ENCODE measurements around the gene TSPAN33. TPM values are rescaled to one million over a fixed set of nuclear protein-coding genes. Genes with fewer than 3 reads are reported as not detected.
"Not testable (repeated sequence)": the region's sequence is repeated elsewhere in the genome, so short reads cannot be mapped to it uniquely, and the experiment has no call there.

Gene TSPAN33
- total RNA-seq, 4 donors from 2014 or later: 1.9 to 15.5 (median 9.9) TPM

- TF ChIP-seq CTCF (IDR thresholded peaks at IDR 0.05) (no peak), EP300 (IDR thresholded peaks at IDR 0.05) (no peak), POLR2AphosphoS5 (IDR thresholded peaks at IDR 0.05) (no peak), POLR2A (IDR thresholded peaks at IDR 0.05) (no peak)
- Histone ChIP-seq H3K36me3 (no peaks in the 10 kb centered on the region), H3K4me3 (no peak overlapping the region), H3K4me1 (no peaks in the 10 kb centered on the region), H3K9me3 (peaks cover 0 to 9% (median 0%) of the 10 kb centered on the region in 3 donors), H3K27ac (no peak overlapping the region), H3K27me3 (no peaks in the 10 kb centered on the region)
- ATAC-seq: no peak
Observed at GRCh38 chr7:129115676-129116075, 28.8 kb upstream of the TSPAN33 start.

- TF ChIP-seq POLR2AphosphoS5 (IDR thresholded peaks at IDR 0.05) (no peak), CTCF (IDR thresholded peaks at IDR 0.05) (no peak), EP300 (IDR thresholded peaks at IDR 0.05) (no peak)
- no peak for ATAC-seq
- H3K36me3 ChIP-seq: no peaks in the 10 kb centered on the region
- WGBS, 2 donors (ENCODE audit: low coverage in 1 of 2): 89 to 92% methylated on average over 2 to 4 of the region's 7 CpGs
- no peak overlapping the region for H3K4me3 ChIP-seq
- no peaks in the 10 kb centered on the region for H3K27me3 ChIP-seq
- no peaks in the 10 kb centered on the region for H3K4me1 ChIP-seq
- H3K27ac ChIP-seq: no peak overlapping the region
- peaks cover 0 to 13% (median 0%) of the 10 kb centered on the region in 3 donors for H3K9me3 ChIP-seq
Observed at GRCh38 chr7:129118182-129118581, 26.3 kb upstream of the TSPAN33 start.

GRCh38 chr7:129118976-129119375 lies 25.5 kb upstream of the TSPAN33 start:
- no peak overlapping the region for H3K27ac ChIP-seq
- peaks cover 0 to 13% (median 0%) of the 10 kb centered on the region in 3 donors for H3K9me3 ChIP-seq
- no peak for TF ChIP-seq CTCF (IDR thresholded peaks at IDR 0.05)
- 66 to 88% methylated on average over 3 of the region's 3 CpGs for WGBS, 2 donors (ENCODE audit: low coverage in 1 of 2)
- H3K4me3 ChIP-seq: no peak overlapping the region
- ATAC-seq: no peak
- no peaks in the 10 kb centered on the region for H3K4me1 ChIP-seq
- H3K27me3 ChIP-seq: no peaks in the 10 kb centered on the region
- H3K36me3 ChIP-seq: no peaks in the 10 kb centered on the region

- 83 to 100% methylated on average over 1 to 3 of the region's 3 CpGs for WGBS, 2 donors (ENCODE audit: low coverage in 1 of 2)
Observed at GRCh38 chr7:129121501-129122077, 22.9 kb upstream of the TSPAN33 start.

GRCh38 chr7:129122078-129122750 lies 22.3 kb upstream of the TSPAN33 start:
- ATAC-seq: no peak
- Histone ChIP-seq H3K27me3 (peaks cover 15% of the 10 kb centered on the region), H3K4me3 (no peak overlapping the region), H3K4me1 (no peaks in the 10 kb centered on the region), H3K36me3 (no peaks in the 10 kb centered on the region), H3K27ac (no peak overlapping the region), H3K9me3 (peaks cover 0 to 4% (median 0%) of the 10 kb centered on the region in 3 donors)
- no peak for TF ChIP-seq EP300 (IDR thresholded peaks at IDR 0.05)
- TF ChIP-seq POLR2AphosphoS5 (IDR thresholded peaks at IDR 0.05): no peak
- TF ChIP-seq POLR2A (IDR thresholded peaks at IDR 0.05): no peak
- TF ChIP-seq CTCF (IDR thresholded peaks at IDR 0.05): no peak
- WGBS, 2 donors (ENCODE audit: low coverage in 1 of 2): 61% methylated on average over 2 of the region's 2 CpGs; no CpG with 5 or more reads in 1 of the 2 donors

More at GRCh38 chr7:129121501-129122077, 22.9 kb upstream of the TSPAN33 start:
- not testable (repeated sequence) for ATAC-seq, H3K36me3 ChIP-seq, H3K27ac ChIP-seq, H3K4me1 ChIP-seq, H3K27me3 ChIP-seq, H3K9me3 ChIP-seq, H3K4me3 ChIP-seq
